ENCODE measurements around the gene SLC30A4. TPM values are rescaled to one million over a fixed set of nuclear protein-coding genes. Genes with fewer than 3 reads are reported as not detected.

SLC30A4 gene
- total RNA-seq, 2 donors from 2014 or later: 1.3 to 1.6 TPM

GRCh38 chr15:45441686-45442085 is 80.9 kb downstream of the SLC30A4 start:
- Mint-ChIP-seq H3K9me3 (no peaks in the 10 kb centered on the region), H3K27ac (no peak overlapping the region), H3K36me3 (no peaks in the 10 kb centered on the region)
- DNase-seq (ENCODE audit: low spot score in 2 of 2) (no peak), ATAC-seq (no peak)

- no peaks in the 10 kb centered on the region for H3K36me3 Mint-ChIP-seq
- H3K27ac Mint-ChIP-seq: no peak overlapping the region
- no peaks in the 10 kb centered on the region for H3K9me3 Mint-ChIP-seq
- DNase-seq (ENCODE audit: low spot score in 2 of 2): no peak
- no peak for ATAC-seq
These were observed 81.5 kb downstream of the SLC30A4 start for GRCh38 chr15:45441036-45441435.

- no peak overlapping the region for H3K27ac Mint-ChIP-seq
- ATAC-seq: no peak
- H3K36me3 Mint-ChIP-seq: no peaks in the 10 kb centered on the region
- no peaks in the 10 kb centered on the region for H3K9me3 Mint-ChIP-seq
- no peak for DNase-seq (ENCODE audit: low spot score in 2 of 2)
These were observed 82.9 kb downstream of the SLC30A4 start for GRCh38 chr15:45439521-45440260.

- Mint-ChIP-seq H3K9me3 (no peaks in the 10 kb centered on the region), H3K36me3 (no peaks in the 10 kb centered on the region), H3K27ac (no peak overlapping the region)
- ATAC-seq (no peak), DNase-seq (ENCODE audit: low spot score in 2 of 2) (no peak)
These were observed 87.2 kb downstream of the SLC30A4 start for GRCh38 chr15:45435124-45435903.

GRCh38 chr15:45434078-45434567 is 88.4 kb downstream of the SLC30A4 start:
- H3K36me3 Mint-ChIP-seq: no peaks in the 10 kb centered on the region
- no peak for DNase-seq (ENCODE audit: low spot score in 2 of 2)
- no peaks in the 10 kb centered on the region for H3K9me3 Mint-ChIP-seq
- H3K27ac Mint-ChIP-seq: no peak overlapping the region
- no peak for ATAC-seq

- no peaks in the 10 kb centered on the region for H3K36me3 Mint-ChIP-seq
- ATAC-seq (no peak), DNase-seq (ENCODE audit: low spot score in 2 of 2) (no peak)
- H3K27ac Mint-ChIP-seq: no peak overlapping the region
- no peaks in the 10 kb centered on the region for H3K9me3 Mint-ChIP-seq
These were observed 91.0 kb downstream of the SLC30A4 start for GRCh38 chr15:45431511-45431910.

- no peak overlapping the region for H3K27ac Mint-ChIP-seq
- H3K9me3 Mint-ChIP-seq: no peaks in the 10 kb centered on the region
- peak; percentile 95 for ATAC-seq
- H3K36me3 Mint-ChIP-seq: no peaks in the 10 kb centered on the region
- DNase-seq (ENCODE audit: low spot score in 2 of 2): peak; percentile 82 to 96
These were observed 92.4 kb downstream of the SLC30A4 start for GRCh38 chr15:45429941-45430792.

Other genes with a start within 250 kb of the SLC30A4 start
- gene GATM, start 144.2 kb downstream of the SLC30A4 start, total RNA-seq: 1 to 10 TPM; 1.4 to 3.7 TPM
- gene BLOC1S6, start 64.6 kb upstream of the SLC30A4 start, total RNA-seq: 10 to 100 TPM; 45.6 to 54.6 TPM
- 100 to 1,000 TPM in 1 of 2 donors, 10 to 100 TPM in 1; 98.6 to 114 TPM for gene SQOR, start 112.3 kb upstream of the SLC30A4 start, total RNA-seq

All from activated naive CD4-positive, alpha-beta T cell treated with anti-CD3 and anti-CD28 coated beads, Interleukin-2, amount 50 U/mL, for 72 hours (primary cell).